Stimulated activated CD4-positive, alpha-beta T cell treated with anti-CD3 and anti-CD28 coated beads, Interleukin-15, amount 100 ng/mL, for 48 hours (primary cell): ENCODE measurements around the gene MSANTD2.

Source experiments
- DNase-seq, 2 donors: peaks; one replicate each; pipeline ENCODE4 v3.0.0-alpha.2; 2020; ENCODE audit warnings: low read depth in 2 of 2

Gene MSANTD2

DNA sequence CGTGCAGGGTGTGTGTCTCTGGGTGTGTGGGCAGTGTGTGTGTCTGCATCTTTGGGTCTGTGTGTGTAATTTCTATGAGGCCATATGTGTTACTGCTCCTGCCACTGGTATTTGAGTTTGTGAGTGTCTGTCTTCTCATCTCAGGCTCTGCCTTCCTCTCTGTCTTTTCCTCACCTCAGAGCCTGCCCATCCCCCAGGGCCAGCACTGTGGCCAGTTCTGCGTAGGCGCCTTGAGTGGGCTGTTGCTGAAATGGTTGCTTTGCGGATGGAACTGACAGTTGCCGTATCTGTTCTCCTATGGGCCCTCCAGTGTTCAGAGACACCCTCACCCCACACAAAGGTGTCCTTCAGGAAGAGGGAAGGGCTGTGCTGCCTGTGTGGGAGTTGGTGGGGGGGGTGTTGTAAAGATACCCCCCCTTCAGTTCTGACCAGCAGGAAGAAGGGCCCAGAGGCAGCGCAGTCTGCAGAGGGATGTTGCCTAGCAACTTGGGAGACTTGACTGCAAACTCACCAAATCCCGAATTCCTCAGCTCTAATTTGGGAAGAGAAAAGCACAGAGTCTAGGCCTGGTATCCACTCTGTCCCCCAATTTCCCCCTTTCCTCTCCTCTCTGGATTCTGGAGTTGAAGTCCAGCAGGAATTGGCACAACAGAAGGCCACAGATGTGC lies 62.4 kb downstream of the MSANTD2 start:
- no peak for DNase-seq

DNA sequence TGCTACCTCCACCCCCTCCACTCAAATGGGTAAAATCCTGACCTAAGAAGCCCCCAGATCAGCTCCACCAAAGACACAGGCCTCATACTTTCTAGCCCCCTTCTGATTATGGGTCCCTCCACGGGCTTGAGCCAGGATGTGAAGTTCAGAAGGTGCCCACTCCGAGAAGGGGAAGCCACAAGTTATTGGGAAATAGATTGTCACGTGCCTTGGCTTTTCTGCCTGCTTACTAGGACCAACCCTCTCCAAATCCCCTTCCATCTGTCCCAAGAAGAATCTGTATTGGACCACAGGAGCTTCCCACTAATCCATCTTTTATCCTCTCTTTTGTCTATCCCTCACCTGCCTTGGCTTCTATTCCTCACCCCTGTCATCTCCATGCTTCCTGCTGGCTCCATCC lies 63.5 kb downstream of the MSANTD2 start:
- DNase-seq: no peak

DNA sequence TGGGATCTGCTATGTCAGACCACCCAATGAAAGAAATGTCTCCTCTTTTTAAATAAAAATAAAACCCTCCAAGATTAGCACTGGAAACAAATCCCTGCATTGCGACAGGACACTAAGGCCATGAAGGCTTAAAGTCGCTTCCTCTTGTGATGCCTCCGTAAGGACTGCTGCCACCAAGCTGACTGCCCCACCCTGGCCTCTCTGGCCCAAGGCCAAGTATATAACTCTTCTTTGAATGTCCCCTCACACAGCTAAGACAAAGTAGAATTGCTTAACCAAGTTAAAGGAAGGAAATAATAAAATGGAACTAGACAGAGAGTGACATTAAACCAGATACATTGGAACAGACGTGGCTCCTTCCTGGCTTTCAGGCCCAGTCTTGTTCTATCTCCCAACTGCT lies 68.0 kb downstream of the MSANTD2 start:
- no peak for DNase-seq

DNA sequence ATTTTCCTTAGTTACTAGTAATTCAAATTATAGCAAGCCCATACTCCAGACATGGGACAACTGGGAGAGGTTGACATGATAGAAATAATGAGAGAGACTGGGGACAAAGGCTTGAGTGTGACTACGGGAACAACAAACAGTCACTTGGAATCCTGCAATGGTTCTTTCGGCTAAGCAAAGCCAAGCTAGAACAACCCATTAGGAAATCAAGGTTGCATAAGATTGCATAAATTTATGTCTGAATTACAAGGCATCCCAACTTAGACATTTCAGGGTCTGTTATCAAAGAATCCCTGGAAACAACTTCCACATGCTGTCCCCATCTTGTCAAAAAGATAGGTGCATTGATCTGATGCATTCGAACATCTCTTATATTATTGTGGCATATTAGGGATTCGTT lies 70.6 kb downstream of the MSANTD2 start:
- DNase-seq: no peak

DNA sequence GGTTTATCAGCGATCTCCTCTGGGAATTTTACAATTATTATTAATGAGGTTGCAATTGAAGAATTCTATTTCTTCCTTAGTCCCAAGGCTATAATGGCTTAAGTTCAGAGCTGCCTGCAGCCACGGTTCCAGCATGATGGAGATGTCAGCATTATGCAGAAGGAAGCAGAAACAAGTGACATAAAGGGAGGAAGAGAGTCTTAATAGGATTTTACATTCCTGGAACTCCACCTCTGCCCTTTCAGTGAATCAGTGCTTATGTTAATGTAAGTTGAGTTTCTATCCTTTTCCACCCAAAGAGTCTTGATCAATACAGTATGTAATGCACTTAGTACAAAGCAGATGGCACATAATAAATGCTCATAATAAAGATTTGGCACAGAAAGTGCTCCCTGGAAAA lies 72.1 kb downstream of the MSANTD2 start:
- no peak for DNase-seq

DNA sequence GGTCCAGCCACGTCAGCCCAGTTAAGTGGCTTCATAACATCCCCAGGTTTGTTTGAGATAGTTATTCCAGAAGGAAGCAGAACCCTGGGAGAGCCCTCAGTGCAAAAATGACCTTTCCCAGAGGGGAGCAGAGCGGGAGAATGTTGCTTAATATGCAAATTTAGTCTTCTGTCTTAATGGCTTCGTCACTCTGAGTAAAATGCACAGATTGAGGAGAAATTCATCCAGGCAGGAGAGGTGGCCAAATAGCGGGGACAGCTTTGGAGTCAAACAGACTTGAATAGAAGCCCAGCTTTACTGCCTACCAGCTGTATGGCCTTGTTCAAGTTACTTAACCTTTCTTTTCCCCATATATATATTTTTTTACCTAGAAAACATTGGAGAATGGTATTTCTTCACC lies 72.7 kb downstream of the MSANTD2 start:
- no peak for DNase-seq

DNA sequence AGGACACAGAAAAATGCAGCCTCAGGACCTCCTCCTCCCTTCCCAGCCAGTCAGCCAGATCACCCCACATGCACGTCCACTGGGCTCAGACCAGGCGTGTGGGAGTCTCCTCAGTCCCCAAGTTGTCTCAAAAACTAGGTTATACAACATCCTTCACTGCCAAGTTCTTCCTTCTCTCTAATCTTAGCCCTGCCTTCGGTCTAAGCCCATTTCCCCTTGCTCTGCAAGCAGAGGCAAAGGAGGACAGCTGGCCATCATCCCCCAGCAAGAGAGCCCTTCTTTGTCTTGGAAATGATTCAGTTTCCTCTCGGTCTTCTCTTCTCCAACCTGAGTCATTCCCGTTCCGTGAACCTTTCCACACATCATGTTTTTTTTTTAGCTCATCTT lies 74.5 kb downstream of the MSANTD2 start:
- no peak for DNase-seq

DNA sequence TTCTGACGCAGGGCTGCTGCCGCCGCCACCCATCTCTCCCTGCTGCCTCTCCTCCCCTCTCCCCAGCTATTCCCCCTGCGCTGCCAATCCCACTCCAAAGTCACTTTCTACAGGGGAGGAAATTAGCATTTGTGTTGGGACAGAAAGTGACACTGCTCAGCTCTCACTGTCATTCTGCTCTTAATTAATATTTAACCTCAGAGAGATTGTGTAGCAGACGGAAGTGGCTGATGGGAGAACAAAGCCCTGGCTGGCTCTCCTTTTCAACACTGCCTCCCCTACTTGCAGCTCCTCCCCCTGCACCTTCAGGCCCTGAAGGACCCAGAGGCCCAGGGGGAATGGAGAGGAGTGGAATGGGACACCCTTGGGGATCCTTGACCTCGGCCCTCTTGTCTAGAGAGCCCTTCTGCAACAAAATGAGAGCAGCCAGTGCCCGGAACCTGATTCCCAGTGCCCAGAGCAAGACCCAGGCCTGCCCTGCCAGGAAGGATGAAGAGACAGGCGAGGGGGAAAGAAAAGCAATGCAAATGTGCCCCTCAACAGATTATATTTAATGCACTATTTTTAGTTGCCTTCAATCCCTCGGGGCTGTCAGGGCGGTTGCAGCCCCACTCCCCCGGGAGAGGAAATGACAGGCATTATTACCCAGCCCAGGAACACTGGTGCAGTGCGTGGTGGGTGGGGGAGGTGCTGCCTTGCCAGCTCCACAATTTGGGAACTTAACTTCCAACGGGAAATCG lies 75.1 kb downstream of the MSANTD2 start:
- no peak for DNase-seq

DNA sequence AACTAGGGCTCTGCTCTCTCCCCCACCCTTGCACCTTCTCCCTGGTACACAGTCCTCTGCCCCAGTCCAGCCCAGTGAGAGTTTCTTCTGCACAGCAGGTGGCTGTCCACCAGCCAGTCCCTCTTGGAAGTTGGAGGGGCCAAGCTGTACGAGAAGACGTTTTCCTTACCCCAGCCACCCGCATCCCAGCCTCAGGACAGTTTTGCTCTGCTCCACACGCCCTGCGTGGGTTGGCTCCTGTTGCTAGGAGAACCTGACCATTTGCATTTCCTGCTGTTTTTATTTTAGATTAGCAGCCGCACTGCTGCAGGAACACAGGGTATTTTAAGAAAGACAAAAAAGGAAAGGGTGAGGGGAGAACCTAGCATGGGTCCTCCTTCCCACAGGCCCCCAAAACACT lies 78.0 kb downstream of the MSANTD2 start:
- DNase-seq: no peak

DNA sequence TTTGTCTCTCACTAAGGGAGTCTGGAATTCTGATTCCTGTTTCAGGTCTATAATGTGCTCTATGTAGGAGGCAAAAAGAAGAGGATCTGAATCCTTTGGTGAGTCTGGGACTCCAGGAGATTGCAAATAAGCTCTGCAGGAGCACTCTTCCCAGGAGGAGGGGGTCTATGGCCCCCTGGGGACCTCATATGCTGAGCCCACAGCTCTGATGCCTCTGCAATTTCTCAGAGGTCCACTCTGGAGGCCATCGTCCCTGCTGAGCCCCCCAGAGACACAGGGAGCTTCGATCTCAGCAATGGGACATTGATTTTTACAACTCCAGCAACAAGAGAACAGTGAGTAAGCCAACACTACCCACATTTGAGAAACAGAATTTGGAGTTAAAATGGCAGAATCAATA lies 80.7 kb downstream of the MSANTD2 start:
- no peak for DNase-seq

DNA sequence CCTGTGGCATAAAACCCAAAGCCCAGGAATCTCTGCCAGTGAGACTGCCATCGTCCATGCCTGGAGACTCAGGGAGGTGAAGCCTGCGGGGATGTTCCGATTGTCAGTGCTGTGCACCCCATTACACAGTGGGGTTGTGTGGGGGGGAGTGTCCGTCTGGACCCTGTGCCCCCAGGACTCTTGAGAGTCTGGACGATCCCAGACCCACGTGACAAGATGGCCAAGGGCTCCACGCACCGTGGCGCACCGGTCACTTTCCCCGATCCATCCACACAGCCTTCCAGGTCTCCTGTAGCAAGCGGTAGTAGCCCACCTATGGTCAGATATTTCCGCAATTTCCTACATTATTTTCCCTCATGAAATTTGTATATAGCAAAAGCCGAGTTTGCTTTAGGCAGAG lies 81.4 kb downstream of the MSANTD2 start:
- DNase-seq: no peak

DNA sequence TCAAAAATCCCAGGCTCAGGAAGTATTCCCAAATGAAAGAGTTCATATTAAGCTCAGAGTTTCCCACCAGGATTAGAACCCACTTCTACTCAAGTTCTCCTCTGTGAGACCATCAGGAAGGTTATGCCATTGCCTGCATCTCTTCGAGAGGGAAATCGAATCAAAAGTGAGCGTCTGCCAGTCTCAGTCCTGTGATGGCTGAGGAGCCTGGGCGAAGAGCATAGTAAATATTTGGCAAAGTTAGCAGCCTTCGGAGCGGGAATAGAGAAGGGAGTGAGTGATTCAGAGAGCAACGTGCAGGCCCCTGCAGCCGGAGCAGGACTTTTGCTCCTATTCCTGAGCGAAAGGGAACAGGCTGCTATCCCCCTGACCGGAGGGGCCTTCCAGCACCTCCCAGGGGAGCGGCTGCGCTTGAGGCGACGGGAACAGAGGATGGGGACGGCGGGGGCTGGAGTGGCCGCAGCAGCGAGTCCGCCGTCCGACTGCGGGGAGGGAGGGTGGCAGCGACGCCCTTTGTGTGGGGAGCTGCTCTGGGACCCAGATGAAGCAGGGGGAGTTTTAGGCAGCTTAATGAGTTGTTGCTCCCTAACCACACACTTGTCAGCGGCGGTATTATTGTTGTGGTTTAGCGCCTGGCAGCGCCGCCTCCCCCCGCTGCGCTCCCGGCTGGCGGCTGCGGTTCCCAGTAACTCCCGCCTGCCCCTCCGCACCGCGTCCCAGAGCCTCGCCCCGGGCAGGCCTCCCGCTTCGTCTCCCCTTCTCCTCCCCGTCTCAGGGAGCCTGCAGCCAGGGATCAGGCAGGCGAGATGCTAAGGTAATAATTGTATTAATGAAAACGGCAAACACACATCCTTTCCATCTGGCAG lies 82.2 kb downstream of the MSANTD2 start:
- DNase-seq: no peak

DNA sequence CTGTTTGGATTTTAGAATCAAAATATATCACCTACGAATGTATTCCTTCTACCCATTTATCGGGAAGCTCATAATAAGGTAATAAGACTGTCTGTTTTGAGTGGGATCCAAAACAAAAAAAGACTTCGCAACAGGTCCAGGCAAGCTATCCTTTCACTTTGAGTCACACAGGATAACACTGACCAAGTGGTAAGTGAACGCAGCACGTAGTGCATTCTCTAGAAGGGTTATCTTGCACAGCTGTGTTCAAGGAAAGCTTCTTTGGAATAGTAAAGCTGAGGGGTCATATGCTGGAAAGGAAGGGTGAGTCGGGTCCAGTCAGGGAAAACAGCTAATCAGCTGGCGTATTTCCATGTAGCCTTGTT lies 82.8 kb downstream of the MSANTD2 start:
- no peak for DNase-seq

DNA sequence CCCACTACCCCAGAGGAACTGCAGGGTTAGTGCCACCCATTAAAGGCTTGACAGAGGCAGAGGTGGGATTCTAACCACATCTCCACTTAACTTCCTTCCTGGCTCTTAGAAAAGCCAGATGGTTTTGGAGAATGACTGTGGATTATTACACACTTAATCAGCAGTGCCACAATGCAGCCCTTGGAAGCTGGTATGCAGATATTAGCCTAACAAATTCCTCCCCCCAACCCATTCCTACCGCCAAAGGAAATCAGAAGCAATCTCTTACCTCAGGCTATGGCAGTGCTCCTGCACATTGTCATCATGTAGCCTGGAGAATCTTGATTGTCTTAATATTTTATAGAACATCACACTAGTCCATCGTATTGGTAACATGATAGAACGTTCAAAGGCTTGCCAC lies 83.6 kb downstream of the MSANTD2 start:
- no peak for DNase-seq
